ENCODE data around the gene TENT5C. TPM values are rescaled to one million over a fixed set of nuclear protein-coding genes. Genes with fewer than 3 reads are reported as not detected.

TENT5C gene
- 0.06 to 0.15 TPM (median 0.09 TPM) in 5 replicates for total RNA-seq (2022; extraction: Qiagen RNA extraction; ENCODE audit: low read depth)

GRCh38 chr1:117605774-117606648 is at the start of gene TENT5C:
TENT5C (plus strand) TSS chr1:117606048; CDS start chr1:117622869, 16,821 bp downstream.

Other genes starting within 250 kb of the TENT5C start
- gene MAN1A2, start 238.6 kb upstream of the TENT5C start, total RNA-seq (2022; extraction: Qiagen RNA extraction; ENCODE audit: low read depth): 5.9 to 12.4 TPM (median 9.1 TPM) in 5 replicates